SK-N-SH treated with all-trans-retinoic acid at 6 μM for 48 hours (cell line): ENCODE data around the gene GIN1.

Experiments
- CREB5 ChIP-seq: fragments of 250-450 bp; sonication (Bioruptor Pico); IDR thresholded peaks from 2 replicates; pipeline ENCODE4 v1.5.1; 2020; ENCODE audit warnings: low read depth, mild to moderate bottlenecking, moderate library complexity
- CSDC2 ChIP-seq: fragments of 250-450 bp; sonication (Bioruptor Pico); IDR thresholded peaks from 2 replicates; pipeline ENCODE4 v1.5.0; 2020; ENCODE audit warnings: mild to moderate bottlenecking, moderate library complexity
- ISL1 ChIP-seq: fragments of 250-450 bp; sonication (Bioruptor Pico); IDR thresholded peaks from 2 replicates; pipeline ENCODE4 v2.1.2; 2022; ENCODE audit warnings: mild to moderate bottlenecking, moderate library complexity
- OSR1 ChIP-seq: fragments of 250-450 bp; sonication (Bioruptor Pico); IDR thresholded peaks from 2 replicates; pipeline ENCODE4 v1.8.0; 2022; ENCODE audit warnings: moderate library complexity, mild to moderate bottlenecking, inconsistent platforms
- PATZ1 ChIP-seq: fragments of 250-450 bp; sonication (Bioruptor Pico); IDR thresholded peaks from 2 replicates; pipeline ENCODE4 v1.8.0; 2020; ENCODE audit warnings: mild to moderate bottlenecking, moderate library complexity, borderline replicate concordance
- PPARA ChIP-seq: fragments of 250-450 bp; sonication (Bioruptor Pico); IDR thresholded peaks from 2 replicates; pipeline ENCODE4 v1.5.0; 2020; ENCODE audit warnings: mild to moderate bottlenecking, borderline replicate concordance
- TOX ChIP-seq: fragments of 250-450 bp; sonication (Bioruptor Pico); IDR thresholded peaks from 2 replicates; pipeline ENCODE4 v1.8.0; 2021; ENCODE audit warnings: mild to moderate bottlenecking, moderate library complexity, borderline replicate concordance
- TSHZ2 ChIP-seq: fragments of 250-450 bp; sonication (Bioruptor Pico); IDR thresholded peaks from 2 replicates; pipeline ENCODE4 v1.5.0; 2020; ENCODE audit warnings: mild to moderate bottlenecking, moderate library complexity
- ZFP3 ChIP-seq: fragments of 250-450 bp; sonication (Bioruptor Pico); IDR thresholded peaks from 2 replicates; pipeline ENCODE4 v1.5.0; 2020; ENCODE audit warnings: mild to moderate bottlenecking, moderate library complexity
- ZFP30 ChIP-seq: fragments of 450-650 bp; formaldehyde crosslinking; IDR thresholded peaks from 2 replicates; pipeline ENCODE4 v1.5.0; 2022; ENCODE audit warnings: mild to moderate bottlenecking, moderate library complexity
- ZNF565 ChIP-seq: fragments of 450-650 bp; formaldehyde crosslinking; conservative IDR thresholded peaks from 2 replicates; pipeline ENCODE4 v1.5.0; 2020; ENCODE audit warnings: low read depth, mild to moderate bottlenecking, moderate library complexity

GRCh38 chr5:103119070-103119764 is 721 bp downstream of the GIN1 start:
- no peak for TF ChIP-seq OSR1
- TF ChIP-seq PATZ1, result no peak
- TF ChIP-seq PPARA (CRISPR knock-in tag), result no peak
- no peak for TF ChIP-seq TSHZ2 (CRISPR knock-in tag)
- no peak for TF ChIP-seq ZFP3 (CRISPR knock-in tag)
- TF ChIP-seq CSDC2 (CRISPR knock-in tag), result no peak
- TF ChIP-seq ISL1 (CRISPR knock-in tag), result no peak
- TF ChIP-seq CREB5 (CRISPR knock-in tag), result no peak
- TF ChIP-seq TOX, result no peak
- no peak for TF ChIP-seq ZNF565 (CRISPR knock-in tag)
- TF ChIP-seq ZFP30, result no peak
